Retinal pigment epithelial cell (primary cell): ENCODE results near the gene HPSE2.

Source experiments
- DNase-seq: peaks from one replicate; pipeline ENCODE4 v3.0.0-alpha.2; 2010; ENCODE audit warnings: low read depth
- H3K4me3 ChIP-seq: 2 replicates; pipeline ENCODE4 v1.5.1; 2011; ENCODE audit warnings: mild to moderate bottlenecking, low read length, control low read depth, moderate library complexity
- CTCF ChIP-seq: conservative IDR thresholded peaks from 2 replicates; pipeline ENCODE4 v1.5.1; 2011; ENCODE audit warnings: low read depth, low read length, control low read depth, inconsistent platforms

Gene HPSE2

DNA sequence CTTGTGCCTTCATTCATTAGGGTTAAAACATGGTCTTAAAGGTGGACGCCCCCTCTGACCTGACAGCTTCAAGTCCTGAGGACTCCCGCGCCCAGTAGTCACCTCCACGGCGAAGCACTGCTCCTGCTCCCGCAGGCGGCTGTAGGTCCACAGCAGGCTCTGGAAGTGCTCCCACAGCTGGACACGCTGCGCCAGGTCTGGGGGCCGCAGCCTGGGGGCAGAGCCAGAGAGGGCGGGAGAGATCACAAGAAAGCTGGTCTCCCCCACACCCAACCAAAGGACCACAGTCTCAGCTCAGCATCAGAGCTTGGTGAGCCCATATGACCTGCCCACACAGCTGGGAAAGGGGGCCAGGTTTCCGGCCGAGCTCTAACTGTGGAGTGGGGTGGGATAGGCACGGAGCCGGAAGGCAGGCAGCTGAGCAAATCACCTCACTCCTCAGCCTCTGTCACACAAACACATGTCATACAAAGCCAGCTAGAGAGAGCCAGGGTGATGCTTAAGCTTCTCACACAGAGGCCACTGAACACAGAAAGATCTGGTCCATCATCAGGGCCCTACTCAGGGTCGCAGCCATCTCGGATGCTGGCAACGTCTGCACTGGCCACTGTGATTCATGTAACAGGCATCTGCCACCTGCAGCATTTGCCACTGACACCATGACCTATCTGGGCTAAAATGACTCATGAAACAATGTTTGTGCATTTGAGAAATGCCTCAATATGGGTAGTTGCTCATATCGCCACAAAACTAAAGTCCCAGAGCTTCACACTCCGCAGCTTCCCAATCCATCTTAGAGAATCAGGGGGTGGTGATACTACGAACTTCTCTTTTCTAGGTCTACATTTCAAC lies 801.5 kb downstream of the HPSE2 start:
- no peak for TF ChIP-seq CTCF
- no peak overlapping the region for H3K4me3 ChIP-seq
- DNase-seq: no peak

DNA sequence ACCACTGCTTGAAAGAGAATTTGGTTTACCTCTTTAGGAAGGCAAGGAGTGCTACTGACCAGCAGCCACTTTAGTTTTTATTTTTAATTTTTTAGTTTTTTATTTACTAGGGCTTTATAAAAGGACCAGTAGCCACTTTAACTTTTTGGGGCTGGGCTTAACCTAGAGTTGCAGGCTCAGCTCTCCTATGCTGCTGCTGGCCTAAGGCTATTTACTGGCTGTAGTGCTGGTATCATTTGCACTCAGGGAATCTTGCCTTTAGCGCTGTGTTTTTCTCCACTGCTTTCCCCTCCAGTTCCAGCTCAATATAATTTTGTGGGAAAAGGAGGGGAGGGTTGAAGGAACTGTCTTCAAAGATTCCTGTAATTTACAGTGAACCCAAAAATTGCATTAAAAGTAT lies 802.3 kb downstream of the HPSE2 start:
- DNase-seq: no peak
- TF ChIP-seq CTCF: no peak
- no peak overlapping the region for H3K4me3 ChIP-seq

- TF ChIP-seq CTCF: no peak
- H3K4me3 ChIP-seq: no peak overlapping the region
- no peak for DNase-seq
Measured at GRCh38 chr10:98432330-98432729, 803.3 kb downstream of the HPSE2 start.

GRCh38 chr10:98431016-98431415 lies 804.6 kb downstream of the HPSE2 start:
- DNase-seq: no peak
- H3K4me3 ChIP-seq: no peak overlapping the region
- no peak for TF ChIP-seq CTCF

DNA sequence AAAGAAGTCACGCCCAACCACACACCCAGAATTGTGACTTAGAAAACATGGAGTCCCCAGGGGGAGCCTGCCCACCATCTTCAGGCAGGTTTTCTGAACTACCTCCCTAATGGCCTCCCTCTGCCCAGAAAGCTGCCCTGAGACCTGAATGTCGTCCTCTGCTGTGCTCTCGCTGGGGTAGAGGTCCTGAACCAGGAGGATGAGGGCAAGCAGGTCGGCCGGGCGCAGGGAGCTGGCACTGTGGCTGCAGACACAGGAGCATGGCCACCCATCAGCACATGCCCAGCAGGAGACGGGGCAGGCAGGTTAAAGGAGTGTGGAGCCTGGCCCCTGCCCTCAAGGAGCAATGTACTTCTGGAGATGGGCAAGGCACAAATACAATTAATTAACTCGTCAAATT lies 805.2 kb downstream of the HPSE2 start:
- no peak for DNase-seq
- TF ChIP-seq CTCF: no peak
- H3K4me3 ChIP-seq: no peak overlapping the region

- H3K4me3 ChIP-seq: no peak overlapping the region
- TF ChIP-seq CTCF: no peak
- DNase-seq: no peak
Measured at GRCh38 chr10:98429320-98430072, 806.2 kb downstream of the HPSE2 start.
